ENCODE data around the gene RARRES2. TPM values are rescaled to one million over a fixed set of nuclear protein-coding genes. Genes with fewer than 3 reads are reported as not detected.
"Not testable (repeated sequence)": the region's sequence is repeated elsewhere in the genome, so short reads cannot be mapped to it uniquely, and the experiment has no call there.

The RARRES2 gene
- total RNA-seq, 1 donor from 2014 or later, result not detected

DNA sequence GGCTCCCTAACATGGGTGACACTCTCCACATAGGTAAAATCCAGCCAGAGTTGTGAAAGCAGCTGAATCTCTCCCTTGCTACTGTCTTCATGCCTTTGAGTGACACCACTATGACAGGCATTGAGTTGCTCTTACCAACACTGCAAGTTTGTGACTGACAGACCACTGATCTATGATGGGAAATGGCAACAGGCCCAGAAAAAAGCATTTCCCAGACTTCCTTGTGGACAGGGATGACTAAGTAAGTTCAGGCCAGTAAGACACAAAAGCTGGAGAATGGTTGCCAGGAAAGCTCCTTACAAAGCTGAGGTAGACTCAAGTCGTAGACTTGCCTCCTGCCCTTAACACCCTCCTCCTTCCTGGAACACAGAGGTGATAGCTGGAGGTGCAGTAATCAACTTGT is 38.5 kb downstream of the RARRES2 start:
- H3K27ac Mint-ChIP-seq (ENCODE audit: unreplicated experiment); H3K9me3 Mint-ChIP-seq (ENCODE audit: unreplicated experiment); DNase-seq (ENCODE audit: extremely low spot score, unreplicated experiment); H3K36me3 Mint-ChIP-seq (ENCODE audit: unreplicated experiment); H3K27me3 Mint-ChIP-seq (ENCODE audit: unreplicated experiment); H3K4me1 Mint-ChIP-seq (ENCODE audit: unreplicated experiment); H3K4me3 Mint-ChIP-seq (ENCODE audit: unreplicated experiment): not testable (repeated sequence)

DNA sequence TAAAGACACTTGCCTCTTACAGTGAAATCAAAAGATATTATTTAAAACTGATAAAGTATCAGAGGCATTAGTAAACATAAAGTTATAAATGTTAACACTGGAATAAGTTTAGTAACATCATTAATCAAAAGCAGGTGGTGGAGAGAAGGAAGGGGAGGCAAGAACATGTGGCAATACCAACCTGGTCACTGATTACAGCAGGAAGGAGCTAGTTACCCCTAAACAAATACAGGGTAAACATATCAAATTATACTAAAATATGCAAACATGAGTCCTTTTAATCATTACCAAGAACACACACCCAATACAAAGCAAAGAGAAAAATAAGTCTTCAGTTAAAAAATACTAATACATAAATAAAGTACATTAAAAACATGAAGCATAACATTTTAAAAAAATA is 43.5 kb downstream of the RARRES2 start:
- H3K36me3 Mint-ChIP-seq (ENCODE audit: unreplicated experiment); H3K4me3 Mint-ChIP-seq (ENCODE audit: unreplicated experiment); H3K27ac Mint-ChIP-seq (ENCODE audit: unreplicated experiment); DNase-seq (ENCODE audit: extremely low spot score, unreplicated experiment); H3K9me3 Mint-ChIP-seq (ENCODE audit: unreplicated experiment); H3K4me1 Mint-ChIP-seq (ENCODE audit: unreplicated experiment); H3K27me3 Mint-ChIP-seq (ENCODE audit: unreplicated experiment): not testable (repeated sequence)

DNA sequence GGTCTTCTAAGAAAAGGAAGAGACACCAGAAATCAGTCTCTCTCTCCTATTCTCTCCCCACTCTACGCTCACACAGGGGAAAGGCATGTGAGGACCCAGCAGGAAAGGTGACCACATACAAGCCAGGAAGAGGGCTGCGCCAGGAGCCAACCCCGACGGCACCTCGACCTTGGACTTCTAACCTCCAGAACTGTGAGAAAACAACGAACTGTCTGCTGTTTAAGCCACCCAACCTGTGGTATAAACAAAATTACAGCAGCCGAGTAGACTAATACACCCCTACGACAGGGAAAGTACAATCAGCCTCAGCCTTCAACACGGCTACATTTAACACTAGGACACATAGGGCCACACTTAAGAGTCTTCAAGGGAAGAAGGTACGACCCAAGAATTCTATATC is 44.6 kb downstream of the RARRES2 start:
- not testable (repeated sequence) for H3K36me3 Mint-ChIP-seq (ENCODE audit: unreplicated experiment); DNase-seq (ENCODE audit: extremely low spot score, unreplicated experiment); H3K4me1 Mint-ChIP-seq (ENCODE audit: unreplicated experiment); H3K27ac Mint-ChIP-seq (ENCODE audit: unreplicated experiment); H3K4me3 Mint-ChIP-seq (ENCODE audit: unreplicated experiment); H3K27me3 Mint-ChIP-seq (ENCODE audit: unreplicated experiment); H3K9me3 Mint-ChIP-seq (ENCODE audit: unreplicated experiment)

DNA sequence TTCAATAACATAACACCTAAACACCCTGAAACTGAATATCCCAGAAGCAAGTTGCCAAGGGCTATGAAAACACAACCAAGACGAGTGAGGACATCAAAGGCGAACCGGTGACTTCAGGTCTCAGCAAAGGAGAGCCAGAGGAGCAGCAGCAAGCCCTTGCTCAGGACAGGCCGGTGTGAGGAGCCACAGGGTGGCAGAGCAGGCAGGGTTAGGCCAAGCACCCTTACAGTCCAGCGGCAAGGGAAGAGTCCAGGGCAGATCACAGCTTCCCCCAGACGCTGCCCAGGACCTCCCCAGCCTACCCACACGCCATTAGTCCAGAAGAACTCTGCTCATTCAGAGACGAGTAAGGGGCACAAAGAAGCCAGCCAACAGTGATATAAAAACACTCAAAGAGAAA is 45.8 kb downstream of the RARRES2 start:
- H3K9me3 Mint-ChIP-seq (ENCODE audit: unreplicated experiment); H3K27me3 Mint-ChIP-seq (ENCODE audit: unreplicated experiment); DNase-seq (ENCODE audit: extremely low spot score, unreplicated experiment); H3K4me3 Mint-ChIP-seq (ENCODE audit: unreplicated experiment); H3K27ac Mint-ChIP-seq (ENCODE audit: unreplicated experiment); H3K4me1 Mint-ChIP-seq (ENCODE audit: unreplicated experiment); H3K36me3 Mint-ChIP-seq (ENCODE audit: unreplicated experiment): not testable (repeated sequence)

DNA sequence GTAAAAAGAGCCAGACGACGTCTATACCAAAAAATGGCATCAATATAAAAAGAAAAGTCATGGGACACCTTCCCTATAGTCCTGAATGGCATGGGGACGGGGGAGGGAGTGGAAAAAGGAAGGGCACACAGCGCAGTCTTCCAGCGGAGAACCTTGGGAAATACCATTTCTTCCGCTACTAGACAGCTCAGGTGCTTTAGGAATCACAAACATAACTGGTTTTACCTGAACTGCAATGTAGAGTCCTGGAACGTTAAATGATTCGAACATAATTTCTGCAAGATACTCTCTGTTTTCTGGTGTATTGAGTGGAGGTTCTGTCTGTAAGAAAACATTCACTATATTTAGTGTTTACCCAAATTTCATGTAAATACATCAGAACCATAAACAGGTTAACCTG is 46.4 kb downstream of the RARRES2 start:
- not testable (repeated sequence) for H3K27ac Mint-ChIP-seq (ENCODE audit: unreplicated experiment); H3K4me3 Mint-ChIP-seq (ENCODE audit: unreplicated experiment); H3K4me1 Mint-ChIP-seq (ENCODE audit: unreplicated experiment); H3K27me3 Mint-ChIP-seq (ENCODE audit: unreplicated experiment); H3K9me3 Mint-ChIP-seq (ENCODE audit: unreplicated experiment); H3K36me3 Mint-ChIP-seq (ENCODE audit: unreplicated experiment); DNase-seq (ENCODE audit: extremely low spot score, unreplicated experiment)

DNA sequence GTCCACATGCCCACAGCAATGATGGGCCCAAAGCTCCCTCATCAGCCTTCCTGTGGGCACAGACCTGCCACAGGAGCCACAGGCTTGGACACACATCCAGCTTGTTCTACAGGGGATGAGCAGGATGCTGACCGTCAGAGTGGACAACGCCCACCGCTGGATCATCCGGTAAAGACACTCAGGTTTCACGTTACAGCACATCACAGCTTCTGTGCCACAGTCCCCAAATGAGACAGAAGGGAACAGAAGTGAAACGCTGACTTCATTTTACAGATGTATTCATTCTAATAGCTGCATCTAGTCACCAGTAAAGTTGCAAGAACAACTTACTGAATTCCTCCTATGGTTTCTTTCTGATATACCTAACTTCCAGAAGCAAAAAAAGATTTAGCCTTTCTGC is 51.1 kb downstream of the RARRES2 start:
- H3K9me3 Mint-ChIP-seq (ENCODE audit: unreplicated experiment); H3K27ac Mint-ChIP-seq (ENCODE audit: unreplicated experiment); H3K4me3 Mint-ChIP-seq (ENCODE audit: unreplicated experiment); H3K36me3 Mint-ChIP-seq (ENCODE audit: unreplicated experiment); H3K27me3 Mint-ChIP-seq (ENCODE audit: unreplicated experiment); H3K4me1 Mint-ChIP-seq (ENCODE audit: unreplicated experiment); DNase-seq (ENCODE audit: extremely low spot score, unreplicated experiment): not testable (repeated sequence)

DNA sequence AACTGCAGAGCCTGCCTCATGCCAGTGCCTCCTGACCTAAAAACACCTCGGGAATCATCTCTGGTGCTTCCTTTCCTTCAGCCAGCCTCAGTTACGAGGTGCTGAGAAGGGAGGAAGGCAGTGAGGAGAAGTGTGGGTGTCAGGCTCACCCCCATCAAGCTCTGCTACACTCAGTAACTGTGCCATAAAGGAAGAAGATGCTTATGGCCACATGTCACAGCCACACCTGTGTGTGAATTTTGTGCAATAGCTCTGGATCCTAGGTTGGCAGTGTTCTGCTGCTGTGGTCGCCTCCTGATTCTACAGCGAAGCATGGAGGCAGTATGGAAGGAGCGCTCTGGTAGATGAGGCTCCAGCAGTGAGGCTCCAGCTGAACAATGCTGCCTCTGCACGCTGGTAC is 52.6 kb downstream of the RARRES2 start:
- not testable (repeated sequence) for H3K27me3 Mint-ChIP-seq (ENCODE audit: unreplicated experiment); H3K9me3 Mint-ChIP-seq (ENCODE audit: unreplicated experiment); H3K4me1 Mint-ChIP-seq (ENCODE audit: unreplicated experiment); H3K36me3 Mint-ChIP-seq (ENCODE audit: unreplicated experiment); H3K4me3 Mint-ChIP-seq (ENCODE audit: unreplicated experiment); DNase-seq (ENCODE audit: extremely low spot score, unreplicated experiment); H3K27ac Mint-ChIP-seq (ENCODE audit: unreplicated experiment)

Other genes starting within 250 kb of the RARRES2 start
- gene LRRC61, start 18.3 kb downstream of the RARRES2 start, total RNA-seq, result not detected in 2 replicates
- not detected in 2 replicates for gene ACTR3C, start 18.1 kb downstream of the RARRES2 start, total RNA-seq
- 66.3 and 72.9 TPM in 2 replicates for gene REPIN1, start 27.2 kb upstream of the RARRES2 start, total RNA-seq
- gene ZNF775, start 37.7 kb upstream of the RARRES2 start, total RNA-seq, result 5.9 and 8.0 TPM in 2 replicates
- not detected in 2 replicates for gene GIMAP8, start 109.0 kb upstream of the RARRES2 start, total RNA-seq
- gene GIMAP7, start 173.2 kb upstream of the RARRES2 start, total RNA-seq, result not detected in 2 replicates
- not detected in 2 replicates for gene GIMAP4, start 225.8 kb upstream of the RARRES2 start, total RNA-seq

All from osteocyte (in vitro differentiated cells).